Smooth muscle cell (in vitro differentiated cells): Measurements from ENCODE around the gene SSBP3. TPM values are rescaled to one million over a fixed set of nuclear protein-coding genes. Genes with fewer than 3 reads are reported as not detected.

Experiments used
- DNase-seq: peaks from one replicate; lab custom pipeline; 2025; ENCODE audit not compliant: unreplicated experiment; lab: John Stamatoyannopoulos, UW
- H2AFZ ChIP-seq: fragments of 200-600 bp; sonication (generic); 2 replicates; pipeline ENCODE4 v1.6.0; 2016; ENCODE audit warnings: antibody characterized with exemption, low read depth, mild to moderate bottlenecking
- H3F3A ChIP-seq: fragments of 200-600 bp; sonication (generic); 2 replicates; pipeline ENCODE4 v1.6.0; 2017; ENCODE audit warnings: antibody characterized with exemption, low read depth
- H3K27ac ChIP-seq: fragments of 200-600 bp; sonication (generic); 2 replicates; pipeline ENCODE4 v1.5.1; 2016; ENCODE audit warnings: low read depth, mild to moderate bottlenecking
- H3K27me3 ChIP-seq: fragments of 200-600 bp; sonication (generic); 2 replicates; pipeline ENCODE4 v1.6.1; 2016; ENCODE audit warnings: low read depth, mild to moderate bottlenecking
- H3K36me3 ChIP-seq: fragments of 200-600 bp; sonication (generic); 2 replicates; pipeline ENCODE4 v1.5.1; 2016; ENCODE audit warnings: low read depth
- H3K4me1 ChIP-seq: fragments of 200-600 bp; sonication (generic); 2 replicates; pipeline ENCODE4 v1.5.1; 2016; ENCODE audit warnings: low read depth
- H3K4me2 ChIP-seq: fragments of 200-600 bp; sonication (generic); 2 replicates; pipeline ENCODE4 v1.6.0; 2016; ENCODE audit warnings: mild to moderate bottlenecking
- H3K4me3 ChIP-seq: fragments of 200-600 bp; sonication (generic); 2 replicates; pipeline ENCODE4 v1.5.1; 2016; ENCODE audit warnings: mild to moderate bottlenecking
- H3K79me2 ChIP-seq: fragments of 200-600 bp; sonication (generic); 2 replicates; pipeline ENCODE4 v1.6.0; 2016; ENCODE audit warnings: low read depth, mild to moderate bottlenecking
- H3K9ac ChIP-seq: fragments of 200-600 bp; sonication (generic); 2 replicates; pipeline ENCODE4 v1.6.0; 2016; ENCODE audit warnings: low read depth
- H3K9me3 ChIP-seq: fragments of 200-600 bp; sonication (generic); replicated peaks from 2 replicates; pipeline ENCODE4 v1.5.1; 2016; ENCODE audit warnings: low read depth
- H4K20me1 ChIP-seq: fragments of 200-600 bp; sonication (generic); 2 replicates; pipeline ENCODE4 v1.6.0; 2016; ENCODE audit warnings: low read depth
- WGBS: methylation state at CpG from one replicate; pipeline ENCODE4 v1.1.7; 2016; ENCODE audit warnings: low lambda C conversion rate; 5-methylcytosine and 5-hydroxymethylcytosine counted together
- polyA plus RNA-seq: library from polyadenylated mRNA; unstranded; fragments of >200 nt; fragmentation: Nextera tagmentation; extraction: Ambion mirVana; gene quantifications from 2 replicates; pipeline ENCODE4 v1.2.1, GENCODE V29; 2016
- total RNA-seq: library from RNA; depleted of rRNA; stranded (reverse); fragments of >200 nt; gene quantifications from 2 replicates; pipeline ENCODE4 v1.2.3, GENCODE V29; 2014
- TF ChIP-seq, protein P1 (sequence below): fragments of 200-600 bp; sonication (generic); IDR thresholded peaks from 2 replicates; pipeline ENCODE4 v1.5.1; 2017; ENCODE audit warnings: borderline replicate concordance, mild to moderate bottlenecking, antibody characterized with exemption; ENCODE audit not compliant: insufficient read depth, poor library complexity, severe bottlenecking

SSBP3 gene
- total and polyA plus RNA-seq, 2 experiments from 2014 or later: 26.5 to 30.1 TPM

GRCh38 chr1:54271341-54271740 is 134.9 kb downstream of the SSBP3 start:
- no peak for DNase-seq
- H3K36me3 ChIP-seq: no peaks in the 10 kb centered on the region
- no peak overlapping the region for H3K27ac ChIP-seq
- WGBS: 97% methylated on average over 10 of the region's 10 CpGs
- H3K4me1 ChIP-seq: peaks cover 23% of the 10 kb centered on the region
- H3K9me3 ChIP-seq: no peaks in the 10 kb centered on the region
- H3K9ac ChIP-seq: no peak overlapping the region
- no peaks in the 10 kb centered on the region for H3F3A ChIP-seq
- no peaks in the 10 kb centered on the region for H3K27me3 ChIP-seq
- peaks cover 33% of the 10 kb centered on the region for H3K79me2 ChIP-seq
- TF ChIP-seq, protein P1, sequence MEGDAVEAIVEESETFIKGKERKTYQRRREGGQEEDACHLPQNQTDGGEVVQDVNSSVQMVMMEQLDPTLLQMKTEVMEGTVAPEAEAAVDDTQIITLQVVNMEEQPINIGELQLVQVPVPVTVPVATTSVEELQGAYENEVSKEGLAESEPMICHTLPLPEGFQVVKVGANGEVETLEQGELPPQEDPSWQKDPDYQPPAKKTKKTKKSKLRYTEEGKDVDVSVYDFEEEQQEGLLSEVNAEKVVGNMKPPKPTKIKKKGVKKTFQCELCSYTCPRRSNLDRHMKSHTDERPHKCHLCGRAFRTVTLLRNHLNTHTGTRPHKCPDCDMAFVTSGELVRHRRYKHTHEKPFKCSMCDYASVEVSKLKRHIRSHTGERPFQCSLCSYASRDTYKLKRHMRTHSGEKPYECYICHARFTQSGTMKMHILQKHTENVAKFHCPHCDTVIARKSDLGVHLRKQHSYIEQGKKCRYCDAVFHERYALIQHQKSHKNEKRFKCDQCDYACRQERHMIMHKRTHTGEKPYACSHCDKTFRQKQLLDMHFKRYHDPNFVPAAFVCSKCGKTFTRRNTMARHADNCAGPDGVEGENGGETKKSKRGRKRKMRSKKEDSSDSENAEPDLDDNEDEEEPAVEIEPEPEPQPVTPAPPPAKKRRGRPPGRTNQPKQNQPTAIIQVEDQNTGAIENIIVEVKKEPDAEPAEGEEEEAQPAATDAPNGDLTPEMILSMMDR: no peak
- no peak overlapping the region for H3K4me2 ChIP-seq
- H2AFZ ChIP-seq: no peak overlapping the region
- no peak overlapping the region for H3K4me3 ChIP-seq
- H4K20me1 ChIP-seq: peaks cover 93% of the 10 kb centered on the region

GRCh38 chr1:54270543-54270942 is 135.7 kb downstream of the SSBP3 start:
- H3K36me3 ChIP-seq: no peaks in the 10 kb centered on the region
- peaks cover 28% of the 10 kb centered on the region for H3K79me2 ChIP-seq
- H2AFZ ChIP-seq: no peak overlapping the region
- no peaks in the 10 kb centered on the region for H3K27me3 ChIP-seq
- H3F3A ChIP-seq: no peaks in the 10 kb centered on the region
- no peaks in the 10 kb centered on the region for H3K9me3 ChIP-seq
- no peak overlapping the region for H3K4me2 ChIP-seq
- H3K9ac ChIP-seq: no peak overlapping the region
- WGBS: 98% methylated on average over 7 of the region's 7 CpGs
- no peak for DNase-seq
- peaks cover 23% of the 10 kb centered on the region for H3K4me1 ChIP-seq
- peaks cover 95% of the 10 kb centered on the region for H4K20me1 ChIP-seq
- no peak overlapping the region for H3K4me3 ChIP-seq
- H3K27ac ChIP-seq: no peak overlapping the region
- TF ChIP-seq, protein P1: no peak

- 92% methylated on average over 9 of the region's 9 CpGs for WGBS
- H3K4me3 ChIP-seq: no peak overlapping the region
Measured at GRCh38 chr1:54268762-54269297, 137.4 kb downstream of the SSBP3 start.

More at GRCh38 chr1:54268762-54269297, 137.4 kb downstream of the SSBP3 start:
- TF ChIP-seq, protein P1: no peak
- Histone ChIP-seq H3K9me3 (no peaks in the 10 kb centered on the region), H3K9ac (no peak overlapping the region), H3K36me3 (no peaks in the 10 kb centered on the region), H4K20me1 (peaks cover 95% of the 10 kb centered on the region), H3F3A (no peaks in the 10 kb centered on the region), H3K79me2 (peaks cover 27% of the 10 kb centered on the region), H2AFZ (no peak overlapping the region), H3K4me1 (peaks cover 16% of the 10 kb centered on the region), H3K27me3 (no peaks in the 10 kb centered on the region), H3K4me2 (no peak overlapping the region), H3K27ac (no peak overlapping the region)
- DNase-seq: no peak
